Astrocyte of the spinal cord (primary cell): ENCODE data around the gene PRSS12.

Experiments
- DNase-seq: peaks from one replicate; pipeline ENCODE4 v3.0.0; 2011; ENCODE audit warnings: low read depth, low spot score
- H3K4me3 ChIP-seq: 2 replicates; pipeline ENCODE4 v1.5.1; 2011; ENCODE audit warnings: low read depth, mild to moderate bottlenecking, low read length, moderate library complexity
- in situ Hi-C: cut with HindIII; loops from 2 replicates; pipeline ENCODE4 v1.10.0; 2017; ENCODE audit warnings: low sequenced_read_pairs
- TF ChIP-seq, protein P1 (sequence below): IDR thresholded peaks from 2 replicates; pipeline ENCODE4 v1.5.1; 2012; ENCODE audit warnings: low read depth, mild to moderate bottlenecking, low read length, inconsistent platforms

The PRSS12 gene

DNA sequence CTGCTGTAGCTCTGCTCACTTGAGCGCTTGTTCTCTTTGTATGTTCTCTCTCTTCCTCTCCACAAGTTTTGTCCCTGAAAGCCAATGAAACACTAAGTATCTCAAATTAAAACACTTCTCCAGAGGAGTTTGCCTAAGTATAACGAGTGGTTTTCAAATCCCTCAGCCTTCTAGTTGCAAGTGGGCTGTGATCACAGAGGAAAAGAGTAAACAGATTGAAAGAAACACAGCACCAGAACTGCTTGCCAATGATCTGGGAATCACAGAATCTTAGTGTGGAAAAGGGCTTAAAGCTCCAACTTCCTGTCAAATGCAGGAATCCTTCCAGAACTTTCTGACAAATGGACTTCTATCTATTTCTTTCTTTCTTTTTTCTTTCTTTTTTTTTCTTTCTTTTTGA, 4.8 kb upstream of the PRSS12 start:
- H3K4me3 ChIP-seq = no peak overlapping the region
- DNase-seq = no peak
- in situ Hi-C loops = no loop called here
- TF ChIP-seq, protein P1, sequence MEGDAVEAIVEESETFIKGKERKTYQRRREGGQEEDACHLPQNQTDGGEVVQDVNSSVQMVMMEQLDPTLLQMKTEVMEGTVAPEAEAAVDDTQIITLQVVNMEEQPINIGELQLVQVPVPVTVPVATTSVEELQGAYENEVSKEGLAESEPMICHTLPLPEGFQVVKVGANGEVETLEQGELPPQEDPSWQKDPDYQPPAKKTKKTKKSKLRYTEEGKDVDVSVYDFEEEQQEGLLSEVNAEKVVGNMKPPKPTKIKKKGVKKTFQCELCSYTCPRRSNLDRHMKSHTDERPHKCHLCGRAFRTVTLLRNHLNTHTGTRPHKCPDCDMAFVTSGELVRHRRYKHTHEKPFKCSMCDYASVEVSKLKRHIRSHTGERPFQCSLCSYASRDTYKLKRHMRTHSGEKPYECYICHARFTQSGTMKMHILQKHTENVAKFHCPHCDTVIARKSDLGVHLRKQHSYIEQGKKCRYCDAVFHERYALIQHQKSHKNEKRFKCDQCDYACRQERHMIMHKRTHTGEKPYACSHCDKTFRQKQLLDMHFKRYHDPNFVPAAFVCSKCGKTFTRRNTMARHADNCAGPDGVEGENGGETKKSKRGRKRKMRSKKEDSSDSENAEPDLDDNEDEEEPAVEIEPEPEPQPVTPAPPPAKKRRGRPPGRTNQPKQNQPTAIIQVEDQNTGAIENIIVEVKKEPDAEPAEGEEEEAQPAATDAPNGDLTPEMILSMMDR = no peak

DNA sequence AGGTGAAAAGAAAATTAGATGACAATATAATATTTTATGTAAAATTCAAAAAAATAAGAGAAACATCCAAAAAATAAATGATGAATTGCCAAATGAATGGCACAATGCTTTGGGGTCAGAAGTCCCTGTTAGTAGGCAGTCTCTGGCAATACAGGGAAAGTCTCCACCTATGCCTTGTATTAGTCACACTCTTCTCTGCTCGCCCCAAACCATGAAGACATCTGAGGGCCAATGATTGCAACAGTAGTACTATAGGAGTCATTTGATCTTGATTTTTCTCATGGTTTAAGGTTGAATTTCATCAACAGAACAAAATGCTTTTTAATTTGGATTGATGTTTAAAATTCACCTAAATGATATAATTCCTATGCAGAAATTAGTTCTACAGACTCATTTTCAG, 3.9 kb upstream of the PRSS12 start:
- TF ChIP-seq, protein P1 = no peak
- H3K4me3 ChIP-seq = no peak overlapping the region
- no peak for DNase-seq
- in situ Hi-C loops = no loop called here

DNA sequence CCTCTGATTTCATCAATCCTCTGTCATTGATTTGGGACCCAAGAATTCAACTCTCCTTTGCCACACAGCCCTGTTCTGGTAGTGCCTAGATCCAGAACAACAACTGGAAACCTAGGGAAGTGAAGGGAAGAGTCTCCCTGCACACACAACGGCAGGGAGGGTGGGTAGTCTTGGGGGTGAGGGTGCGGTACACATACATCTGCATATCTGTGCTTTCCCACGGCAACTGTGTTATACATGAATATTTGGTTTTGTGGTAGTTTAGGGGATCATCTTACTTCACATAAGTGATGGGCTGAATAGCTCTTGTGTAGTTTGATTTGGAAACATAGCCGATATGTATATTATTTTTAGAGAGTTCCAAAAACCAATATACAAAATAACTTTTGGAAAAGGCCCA, 3.3 kb upstream of the PRSS12 start:
- in situ Hi-C loops = no loop called here
- TF ChIP-seq, protein P1 = no peak

DNA sequence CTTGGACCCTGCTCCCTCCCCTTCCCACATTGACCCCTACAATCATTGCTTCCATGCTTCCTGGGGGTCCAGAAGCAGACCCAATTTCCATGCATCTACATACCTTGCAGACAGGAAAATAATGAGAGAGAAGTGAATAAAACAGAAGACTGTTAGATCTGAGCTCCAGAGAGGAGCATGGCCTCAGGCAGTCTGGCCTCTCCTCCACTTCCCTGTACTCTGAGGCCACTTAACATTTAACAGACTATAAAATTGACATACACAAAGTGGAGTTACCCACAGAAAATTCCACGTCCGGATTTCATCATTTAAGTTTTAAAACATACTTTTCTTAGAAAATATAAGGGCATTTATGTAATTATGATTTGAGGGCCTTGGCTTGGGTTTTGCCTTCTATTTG, 2.1 kb upstream of the PRSS12 start:
- no peak for DNase-seq
- in situ Hi-C loops = no loop called here
- TF ChIP-seq, protein P1 = no peak
- no peak overlapping the region for H3K4me3 ChIP-seq

More for the DNA sequence above, 3.3 kb upstream of the PRSS12 start:
- no peak overlapping the region for H3K4me3 ChIP-seq
- no peak for DNase-seq

DNA sequence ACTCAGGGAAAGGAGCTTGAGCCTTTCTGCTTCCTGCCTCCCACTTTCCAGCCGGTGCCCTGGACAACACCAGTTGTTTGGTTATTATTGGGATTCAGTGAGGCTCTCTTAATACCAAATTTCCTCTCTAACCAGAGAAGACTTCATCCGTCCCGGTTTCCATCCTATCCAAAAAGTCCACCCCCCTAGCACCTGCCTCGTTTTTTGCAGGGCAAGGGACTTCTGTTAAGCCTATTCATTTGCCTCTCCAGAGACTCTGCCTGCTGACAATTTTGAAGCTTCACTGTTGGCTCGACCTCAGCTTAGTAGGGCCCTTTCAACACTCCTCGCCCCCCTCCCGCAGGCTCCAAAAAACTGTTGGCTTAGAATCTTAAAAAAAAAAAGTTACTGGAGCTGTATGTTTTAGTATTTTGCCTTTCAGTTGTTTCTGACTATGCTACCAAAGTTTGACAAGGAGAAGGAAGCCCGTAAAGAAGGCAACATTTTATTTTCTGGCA, 779 bp upstream of the PRSS12 start:
- TF ChIP-seq, protein P1 = no peak
- in situ Hi-C loops = no loop called here
- peak overlapping the region; percentile 59 for H3K4me3 ChIP-seq
- no peak for DNase-seq

DNA sequence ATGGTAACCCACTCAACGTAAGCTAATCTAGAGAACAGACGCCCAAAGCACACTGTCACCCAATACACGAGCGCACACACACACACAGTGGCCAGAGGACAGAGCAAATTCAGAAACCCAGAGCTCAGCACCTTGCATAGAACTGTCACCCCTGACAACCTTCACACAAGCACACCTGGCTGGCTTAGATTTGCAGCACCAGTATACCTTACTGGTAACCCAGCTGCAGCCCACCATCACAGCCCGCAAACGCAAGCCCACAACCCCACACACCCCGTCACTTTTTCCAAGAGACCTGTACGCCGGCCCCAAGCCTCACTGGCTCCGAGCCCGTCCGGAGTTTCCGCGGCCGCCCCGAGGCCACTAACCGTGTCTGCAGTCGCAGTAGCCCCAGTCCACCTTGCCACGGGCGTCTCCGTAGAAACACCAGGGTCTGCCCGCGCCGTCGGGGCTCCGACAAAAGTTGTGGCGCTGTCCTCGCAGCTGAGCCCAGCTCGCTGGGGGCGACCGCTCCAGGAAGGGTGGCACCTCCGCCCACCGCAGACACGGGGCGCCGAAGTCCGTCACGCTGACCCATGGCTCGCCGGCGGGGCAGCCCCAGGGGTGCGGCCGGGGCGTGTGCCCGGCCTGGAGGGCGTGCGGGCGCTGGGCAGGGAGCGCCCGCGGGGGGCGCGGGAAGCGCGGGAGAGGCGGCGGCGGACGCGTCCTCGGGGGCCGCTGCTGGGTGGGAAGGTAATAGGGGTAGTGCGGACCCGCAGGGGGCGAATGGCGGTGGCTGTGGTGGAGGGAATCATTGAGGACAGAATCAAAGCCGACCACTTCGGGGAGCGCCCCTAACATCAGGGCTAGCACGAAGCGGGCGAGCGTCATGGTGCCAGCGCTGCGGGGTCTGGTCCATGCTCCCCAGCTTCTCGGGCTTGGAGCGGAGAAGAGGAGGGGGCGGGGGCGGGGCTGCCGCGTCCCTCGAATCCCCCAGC, 664 bp downstream of the PRSS12 start:
- in situ Hi-C loops = no loop called here
- TF ChIP-seq, protein P1 = no peak
- peak; percentile 35 for DNase-seq
- peak overlapping the region; percentile 59 for H3K4me3 ChIP-seq
